AML-193 (cell line): ENCODE results near the gene TEKT5.

ENCODE experiments used
- DNase-seq, 2 experiments: peaks; one replicate each; lab custom pipeline; 2025; lab: John Stamatoyannopoulos, UW

Gene TEKT5

DNA sequence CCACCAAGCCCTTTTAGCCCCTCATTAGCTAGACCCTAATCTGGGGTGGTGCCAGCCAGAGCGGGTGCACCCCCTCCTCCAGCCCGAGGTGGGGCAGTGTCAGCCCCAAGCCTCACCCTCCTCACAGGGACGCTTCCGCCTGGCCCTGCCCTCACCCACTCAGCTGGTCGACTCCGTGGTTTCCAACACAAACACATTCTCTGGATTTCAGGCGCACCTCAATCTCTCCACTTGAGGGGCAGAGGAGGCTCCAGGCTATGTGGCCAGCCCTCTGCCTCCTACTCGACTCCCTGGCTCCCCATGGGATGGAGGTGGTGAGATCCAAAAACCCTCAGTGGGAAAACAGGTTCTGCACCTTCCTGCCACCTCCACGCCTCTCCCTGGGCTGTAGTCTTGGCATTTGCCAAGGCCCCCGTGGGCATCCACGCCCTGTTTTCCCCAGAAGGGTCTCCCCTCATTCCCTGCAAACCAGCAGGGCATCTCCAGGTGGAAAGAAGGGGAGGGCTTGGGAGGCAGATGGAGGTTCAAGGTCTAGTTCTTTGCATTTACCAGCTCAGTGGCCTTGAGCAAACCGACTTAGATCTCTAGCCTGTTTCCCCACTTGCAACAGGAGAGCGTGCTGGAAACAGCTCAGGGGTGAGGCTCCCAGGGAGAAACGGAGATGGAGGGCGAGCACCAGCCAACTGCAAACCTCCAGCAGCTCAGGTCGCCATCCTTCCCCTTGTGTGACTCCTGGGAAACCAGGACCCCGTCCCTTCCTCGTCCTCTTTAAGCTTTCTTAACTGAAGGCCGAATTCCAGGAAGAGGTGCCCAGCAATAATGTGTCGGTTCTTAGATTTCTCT is 116.0 kb downstream of the TEKT5 start:
- DNase-seq, result no peak
